Esophagus squamous epithelium (tissue), 4 donors: ENCODE measurements around the gene ACOT13.

ENCODE experiments used
- CTCF ChIP-seq, 6 experiments: fragments of 450-650 bp in 4 of 6; fragments of 200-600 bp in 2 of 6; sonication (generic) in 2 of 6; IDR thresholded peaks; one replicate each; pipeline ENCODE4 v1.5.1; 2016 to 2019; ENCODE audit warnings: antibody characterized with exemption in 6 of 6, mild to moderate bottlenecking in 4 of 6, moderate library complexity in 4 of 6
- POLR2A ChIP-seq, 4 donors: fragments of 450-650 bp; IDR thresholded peaks; one replicate each; pipeline ENCODE4 v1.6.1; 2017; ENCODE audit warnings: antibody characterized with exemption in 4 of 4, mild to moderate bottlenecking in 4 of 4, moderate library complexity in 3 of 4

- TF ChIP-seq POLR2A (IDR thresholded peaks at IDR 0.05) = no peak
- no peak for TF ChIP-seq CTCF (IDR thresholded peaks at IDR 0.05)
These were observed 74.0 kb downstream of the ACOT13 start for GRCh38 chr6:24740861-24741260.
